ENCODE results near the gene NRCAM.

NRCAM gene

GRCh38 chr7:108166687-108167086 is 289.5 kb downstream of the NRCAM start:
- no peak for DNase-seq (ENCODE audit: extremely low read depth, low read depth)
- no peak for TF ChIP-seq CTCF (IDR thresholded peaks at IDR 0.05; ENCODE audit: low read depth, low read length)

GRCh38 chr7:108165723-108166122 is 290.5 kb downstream of the NRCAM start:
- no peak for DNase-seq (ENCODE audit: extremely low read depth, low read depth)
- TF ChIP-seq CTCF (IDR thresholded peaks at IDR 0.05; ENCODE audit: low read depth, low read length), result no peak

- TF ChIP-seq CTCF (IDR thresholded peaks at IDR 0.05; ENCODE audit: low read depth, low read length), result no peak
- DNase-seq (ENCODE audit: extremely low read depth, low read depth), result no peak
These were observed 291.3 kb downstream of the NRCAM start for GRCh38 chr7:108164946-108165345.

GRCh38 chr7:108164342-108164741 is 291.9 kb downstream of the NRCAM start:
- TF ChIP-seq CTCF (IDR thresholded peaks at IDR 0.05; ENCODE audit: low read depth, low read length), result no peak
- DNase-seq (ENCODE audit: extremely low read depth, low read depth), result no peak

GRCh38 chr7:108158776-108159175 is 297.5 kb downstream of the NRCAM start:
- no peak for DNase-seq (ENCODE audit: extremely low read depth, low read depth)
- TF ChIP-seq CTCF (IDR thresholded peaks at IDR 0.05; ENCODE audit: low read depth, low read length), result no peak

GRCh38 chr7:108157606-108158335 is 298.5 kb downstream of the NRCAM start:
- no peak for TF ChIP-seq CTCF (IDR thresholded peaks at IDR 0.05; ENCODE audit: low read depth, low read length)
- DNase-seq (ENCODE audit: extremely low read depth, low read depth), result no peak

- DNase-seq (ENCODE audit: extremely low read depth, low read depth), result no peak
- TF ChIP-seq CTCF (IDR thresholded peaks at IDR 0.05; ENCODE audit: low read depth, low read length), result no peak
These were observed 299.2 kb downstream of the NRCAM start for GRCh38 chr7:108156897-108157605.

All from AG09319 (cell line).